ENCODE results near the gene RRP9. TPM values are rescaled to one million over a fixed set of nuclear protein-coding genes. Genes with fewer than 3 reads are reported as not detected.

Gene RRP9
- total RNA-seq, 1 donor from 2014 or later, result 20.6 TPM

DNA sequence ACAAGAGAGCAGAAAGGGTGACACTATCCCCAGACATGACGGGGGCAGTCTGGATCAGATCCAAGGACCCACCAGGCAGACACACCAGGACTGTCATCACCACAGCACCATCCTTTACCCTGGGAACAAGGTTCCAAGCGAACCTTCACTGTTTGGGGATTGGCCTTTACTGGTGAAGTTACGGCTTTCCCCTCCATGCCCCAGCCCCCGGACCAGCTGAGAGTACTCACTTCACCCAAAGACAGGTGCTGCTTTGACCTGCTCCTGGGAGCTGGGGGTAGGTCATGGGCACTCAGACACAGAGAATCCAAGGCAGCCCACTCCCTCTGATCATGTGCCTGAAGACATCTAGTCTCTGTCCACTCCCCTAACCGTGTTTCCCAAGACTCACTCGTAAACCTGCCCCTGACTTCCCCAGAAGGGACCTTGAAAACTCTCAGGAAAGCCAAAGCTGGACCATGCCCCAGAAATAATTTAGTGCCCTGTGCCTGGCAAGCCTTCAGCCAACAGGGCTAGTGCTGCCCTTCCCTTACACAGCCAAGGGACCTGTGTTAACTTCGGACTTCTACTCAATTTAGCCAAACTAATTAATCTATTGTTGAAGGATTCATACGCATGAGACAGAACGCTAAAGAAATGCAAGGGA lies 2.8 kb downstream of the RRP9 start:
- TF ChIP-seq, protein P1, sequence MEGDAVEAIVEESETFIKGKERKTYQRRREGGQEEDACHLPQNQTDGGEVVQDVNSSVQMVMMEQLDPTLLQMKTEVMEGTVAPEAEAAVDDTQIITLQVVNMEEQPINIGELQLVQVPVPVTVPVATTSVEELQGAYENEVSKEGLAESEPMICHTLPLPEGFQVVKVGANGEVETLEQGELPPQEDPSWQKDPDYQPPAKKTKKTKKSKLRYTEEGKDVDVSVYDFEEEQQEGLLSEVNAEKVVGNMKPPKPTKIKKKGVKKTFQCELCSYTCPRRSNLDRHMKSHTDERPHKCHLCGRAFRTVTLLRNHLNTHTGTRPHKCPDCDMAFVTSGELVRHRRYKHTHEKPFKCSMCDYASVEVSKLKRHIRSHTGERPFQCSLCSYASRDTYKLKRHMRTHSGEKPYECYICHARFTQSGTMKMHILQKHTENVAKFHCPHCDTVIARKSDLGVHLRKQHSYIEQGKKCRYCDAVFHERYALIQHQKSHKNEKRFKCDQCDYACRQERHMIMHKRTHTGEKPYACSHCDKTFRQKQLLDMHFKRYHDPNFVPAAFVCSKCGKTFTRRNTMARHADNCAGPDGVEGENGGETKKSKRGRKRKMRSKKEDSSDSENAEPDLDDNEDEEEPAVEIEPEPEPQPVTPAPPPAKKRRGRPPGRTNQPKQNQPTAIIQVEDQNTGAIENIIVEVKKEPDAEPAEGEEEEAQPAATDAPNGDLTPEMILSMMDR (IDR thresholded peaks at IDR 0.05; ENCODE audit: unreplicated experiment), result no peak
- Mint-ChIP-seq H3K4me1 (ENCODE audit: unreplicated experiment) (peaks cover 17% of the 10 kb centered on the region), H3K36me3 (ENCODE audit: low read depth, unreplicated experiment) (peaks cover 37% of the 10 kb centered on the region), H3K27me3 (ENCODE audit: unreplicated experiment) (peaks cover 3% of the 10 kb centered on the region), H3K27ac (ENCODE audit: unreplicated experiment) (peak overlapping the region; percentile 23), H3K4me3 (ENCODE audit: unreplicated experiment) (peak overlapping the region; percentile 81), H3K9me3 (ENCODE audit: unreplicated experiment) (no peaks in the 10 kb centered on the region)
- DNase-seq (ENCODE audit: low spot score), result no peak

GRCh38 chr3:51937611-51938450 lies 3.9 kb downstream of the RRP9 start:
- Mint-ChIP-seq H3K27me3 (ENCODE audit: unreplicated experiment) (peaks cover 3% of the 10 kb centered on the region), H3K4me3 (ENCODE audit: unreplicated experiment) (no peak overlapping the region), H3K9me3 (ENCODE audit: unreplicated experiment) (no peaks in the 10 kb centered on the region), H3K36me3 (ENCODE audit: low read depth, unreplicated experiment) (peaks cover 42% of the 10 kb centered on the region), H3K27ac (ENCODE audit: unreplicated experiment) (no peak overlapping the region), H3K4me1 (ENCODE audit: unreplicated experiment) (peaks cover 17% of the 10 kb centered on the region)
- TF ChIP-seq, protein P1 (IDR thresholded peaks at IDR 0.05; ENCODE audit: unreplicated experiment), result no peak
- no peak for DNase-seq (ENCODE audit: low spot score)

GRCh38 chr3:51937014-51937413 lies 4.7 kb downstream of the RRP9 start:
- TF ChIP-seq, protein P1 (IDR thresholded peaks at IDR 0.05; ENCODE audit: unreplicated experiment), result no peak
- Mint-ChIP-seq H3K9me3 (ENCODE audit: unreplicated experiment) (no peaks in the 10 kb centered on the region), H3K4me3 (ENCODE audit: unreplicated experiment) (no peak overlapping the region), H3K27me3 (ENCODE audit: unreplicated experiment) (peaks cover 3% of the 10 kb centered on the region), H3K36me3 (ENCODE audit: low read depth, unreplicated experiment) (peaks cover 43% of the 10 kb centered on the region), H3K27ac (ENCODE audit: unreplicated experiment) (no peak overlapping the region), H3K4me1 (ENCODE audit: unreplicated experiment) (peaks cover 17% of the 10 kb centered on the region)
- no peak for DNase-seq (ENCODE audit: low spot score)

DNA sequence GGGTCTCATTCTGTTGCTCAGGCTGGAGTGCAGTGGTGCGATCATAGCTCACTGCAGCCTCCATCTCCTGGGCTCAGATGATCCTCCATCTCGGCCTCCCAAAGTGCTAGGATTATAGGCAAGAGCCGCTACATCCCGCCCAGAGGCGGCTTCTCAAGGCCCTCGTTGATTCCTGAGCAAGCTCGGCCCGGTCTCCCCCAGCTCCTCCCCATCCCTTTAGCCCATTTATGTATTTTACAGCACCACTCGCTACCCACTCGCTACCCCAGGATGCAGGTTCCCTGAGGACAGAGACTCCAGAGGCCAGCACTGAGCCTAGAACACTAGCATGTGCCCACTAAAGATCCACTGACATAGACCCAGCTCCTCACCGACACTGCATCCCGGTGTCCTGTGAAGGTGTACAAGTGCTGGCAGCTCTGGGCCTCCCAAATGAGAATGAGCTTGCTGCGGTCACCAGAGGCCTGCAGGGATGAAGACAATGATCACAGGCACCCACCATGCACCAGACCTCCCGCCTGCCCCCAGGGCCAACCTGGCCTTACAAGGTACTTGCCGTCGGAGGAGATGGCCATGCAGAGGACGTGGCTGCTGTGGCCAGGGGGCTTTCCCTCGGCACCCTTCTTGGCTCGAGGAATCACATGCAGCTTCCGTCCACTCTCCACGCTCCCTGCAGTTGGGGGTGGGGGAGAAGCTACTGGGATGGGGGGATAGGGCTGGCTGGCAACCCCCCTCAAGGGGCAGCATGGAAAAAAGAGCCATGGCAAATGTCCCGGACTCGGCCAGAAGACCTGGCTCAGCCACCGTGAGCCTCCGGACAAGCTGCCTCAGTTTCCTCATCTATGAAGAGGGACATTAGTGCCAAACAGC lies 5.6 kb downstream of the RRP9 start:
- Mint-ChIP-seq H3K27ac (ENCODE audit: unreplicated experiment) (no peak overlapping the region), H3K36me3 (ENCODE audit: low read depth, unreplicated experiment) (peaks cover 47% of the 10 kb centered on the region), H3K9me3 (ENCODE audit: unreplicated experiment) (no peaks in the 10 kb centered on the region), H3K27me3 (ENCODE audit: unreplicated experiment) (peaks cover 4% of the 10 kb centered on the region), H3K4me3 (ENCODE audit: unreplicated experiment) (no peak overlapping the region), H3K4me1 (ENCODE audit: unreplicated experiment) (peaks cover 15% of the 10 kb centered on the region)
- TF ChIP-seq, protein P1 (IDR thresholded peaks at IDR 0.05; ENCODE audit: unreplicated experiment), result no peak
- no peak for DNase-seq (ENCODE audit: low spot score)

Measured in endothelial cell (in vitro differentiated cells).